ENCODE measurements around the gene KCNA5. TPM values are rescaled to one million over a fixed set of nuclear protein-coding genes. Genes with fewer than 3 reads are reported as not detected.

The KCNA5 gene
- total RNA-seq, 1 donor from 2014 or later = 6.5 TPM

- TF ChIP-seq CTCF (IDR thresholded peaks at IDR 0.05) = no peak
- Mint-ChIP-seq H3K27ac (ENCODE audit: unreplicated experiment) (no peak overlapping the region), H3K36me3 (ENCODE audit: low read depth) (no peaks in the 10 kb centered on the region), H3K4me1 (ENCODE audit: low read depth) (peaks cover 20% of the 10 kb centered on the region), H3K9me3 (ENCODE audit: low read depth) (no peaks in the 10 kb centered on the region), H3K27me3 (ENCODE audit: low read depth) (peaks cover 13% of the 10 kb centered on the region), H3K4me3 (ENCODE audit: unreplicated experiment) (no peak overlapping the region)
- no peak for DNase-seq (ENCODE audit: low spot score)
These were observed 16.4 kb upstream of the KCNA5 start for GRCh38 chr12:5027046-5027821.

GRCh38 chr12:5030066-5030465, 13.6 kb upstream of the KCNA5 start:
- H3K4me1 Mint-ChIP-seq (ENCODE audit: low read depth) = peaks cover 41% of the 10 kb centered on the region
- H3K4me3 Mint-ChIP-seq (ENCODE audit: unreplicated experiment) = no peak overlapping the region
- DNase-seq (ENCODE audit: low spot score) = no peak
- TF ChIP-seq CTCF (IDR thresholded peaks at IDR 0.05) = no peak
- H3K27ac Mint-ChIP-seq (ENCODE audit: unreplicated experiment) = no peak overlapping the region
- no peaks in the 10 kb centered on the region for H3K27me3 Mint-ChIP-seq (ENCODE audit: low read depth)
- no peaks in the 10 kb centered on the region for H3K36me3 Mint-ChIP-seq (ENCODE audit: low read depth)
- no peaks in the 10 kb centered on the region for H3K9me3 Mint-ChIP-seq (ENCODE audit: low read depth)

- Mint-ChIP-seq H3K36me3 (ENCODE audit: low read depth) (no peaks in the 10 kb centered on the region), H3K27me3 (ENCODE audit: low read depth) (no peaks in the 10 kb centered on the region), H3K4me3 (ENCODE audit: unreplicated experiment) (no peak overlapping the region), H3K9me3 (ENCODE audit: low read depth) (no peaks in the 10 kb centered on the region), H3K27ac (ENCODE audit: unreplicated experiment) (no peak overlapping the region), H3K4me1 (ENCODE audit: low read depth) (peaks cover 39% of the 10 kb centered on the region)
- TF ChIP-seq CTCF (IDR thresholded peaks at IDR 0.05) = no peak
- no peak for DNase-seq (ENCODE audit: low spot score)
These were observed 12.4 kb upstream of the KCNA5 start for GRCh38 chr12:5031242-5031641.

GRCh38 chr12:5031958-5032357, 11.7 kb upstream of the KCNA5 start:
- Mint-ChIP-seq H3K4me3 (ENCODE audit: unreplicated experiment) (no peak overlapping the region), H3K36me3 (ENCODE audit: low read depth) (no peaks in the 10 kb centered on the region), H3K9me3 (ENCODE audit: low read depth) (no peaks in the 10 kb centered on the region), H3K27me3 (ENCODE audit: low read depth) (no peaks in the 10 kb centered on the region), H3K4me1 (ENCODE audit: low read depth) (peaks cover 32% of the 10 kb centered on the region), H3K27ac (ENCODE audit: unreplicated experiment) (no peak overlapping the region)
- no peak for DNase-seq (ENCODE audit: low spot score)
- TF ChIP-seq CTCF (IDR thresholded peaks at IDR 0.05) = no peak

GRCh38 chr12:5032821-5033220, 10.9 kb upstream of the KCNA5 start:
- Mint-ChIP-seq H3K4me3 (ENCODE audit: unreplicated experiment) (no peak overlapping the region), H3K27me3 (ENCODE audit: low read depth) (no peaks in the 10 kb centered on the region), H3K9me3 (ENCODE audit: low read depth) (no peaks in the 10 kb centered on the region), H3K4me1 (ENCODE audit: low read depth) (peaks cover 24% of the 10 kb centered on the region), H3K27ac (ENCODE audit: unreplicated experiment) (no peak overlapping the region), H3K36me3 (ENCODE audit: low read depth) (no peaks in the 10 kb centered on the region)
- no peak for TF ChIP-seq CTCF (IDR thresholded peaks at IDR 0.05)
- no peak for DNase-seq (ENCODE audit: low spot score)
